Ramos (cell line): ENCODE measurements around the gene SYT6.

Experiments used
- in situ Hi-C: fragments of 300-500 bp; cut with MboI; formaldehyde crosslinking; loops from one replicate; pipeline ENCODE4 v1.14.3; 2022; ENCODE audit warnings: low sequenced_read_pairs; ENCODE audit not compliant: unreplicated experiment

The SYT6 gene

DNA sequence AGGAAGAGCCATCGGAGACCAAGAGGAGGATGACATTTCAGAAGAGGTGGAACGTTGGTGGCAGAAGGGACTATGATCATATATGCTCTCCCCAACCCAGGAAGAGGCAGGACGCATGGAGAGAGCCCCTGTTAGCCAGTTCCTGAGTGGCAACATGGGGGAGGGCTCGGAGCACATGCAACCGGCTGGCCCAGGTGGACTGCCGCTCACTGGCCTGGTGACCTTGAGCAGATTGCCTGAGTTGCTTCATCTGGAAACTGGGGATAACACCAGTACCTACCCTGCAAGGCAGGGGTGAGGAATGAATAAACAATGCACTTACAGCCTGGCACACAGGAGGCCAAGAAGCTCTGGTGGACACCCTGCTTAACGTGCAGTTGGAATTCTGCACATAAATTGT, 29.0 kb downstream of the SYT6 start:
- in situ Hi-C loops = no loop called here

GRCh38 chr1:114122941-114123618, 30.6 kb downstream of the SYT6 start:
- in situ Hi-C loops = no loop called here

- in situ Hi-C loops = no loop called here
Observed at GRCh38 chr1:114118351-114118990, 35.2 kb downstream of the SYT6 start.

DNA sequence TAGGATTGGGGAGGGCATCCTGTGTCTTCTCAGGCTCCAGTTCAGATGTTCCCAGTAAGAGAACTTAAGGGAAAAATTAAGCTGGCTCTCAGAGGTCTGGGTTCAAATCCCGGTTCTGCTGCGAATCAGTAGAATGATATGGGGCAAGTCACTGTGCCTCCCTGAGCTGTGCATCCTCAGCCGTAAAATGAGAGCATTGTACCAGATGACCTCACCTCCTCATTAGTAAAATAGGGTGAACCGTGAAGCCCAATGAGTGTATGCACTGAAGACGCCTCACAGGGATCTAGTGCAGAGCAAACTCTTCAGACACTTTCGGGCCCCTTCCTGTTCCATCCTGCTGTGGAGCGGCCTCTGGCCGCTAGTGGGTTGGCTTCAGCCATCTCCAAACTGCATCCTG, 36.0 kb downstream of the SYT6 start:
- in situ Hi-C loops = no loop called here

DNA sequence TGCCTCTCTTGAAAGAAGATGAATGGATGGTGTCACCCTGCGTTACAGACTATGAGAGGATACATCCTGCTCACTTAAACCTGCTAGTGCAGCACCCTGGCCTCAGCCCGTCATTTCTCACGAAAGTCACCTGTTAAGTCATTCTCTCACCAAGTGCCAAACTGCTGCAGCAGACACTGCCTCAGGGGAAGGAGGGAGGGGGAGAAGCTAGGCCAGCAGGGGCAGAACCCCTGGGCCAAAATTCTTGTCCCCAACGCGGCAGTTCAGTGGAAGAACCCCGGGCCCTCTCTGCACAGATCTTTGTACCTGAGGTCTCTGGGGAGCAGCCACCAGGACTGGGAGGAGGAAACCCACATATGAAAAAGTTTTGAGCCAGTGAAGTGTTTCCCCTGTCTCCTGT, 37.6 kb downstream of the SYT6 start:
- in situ Hi-C loops = no loop called here

DNA sequence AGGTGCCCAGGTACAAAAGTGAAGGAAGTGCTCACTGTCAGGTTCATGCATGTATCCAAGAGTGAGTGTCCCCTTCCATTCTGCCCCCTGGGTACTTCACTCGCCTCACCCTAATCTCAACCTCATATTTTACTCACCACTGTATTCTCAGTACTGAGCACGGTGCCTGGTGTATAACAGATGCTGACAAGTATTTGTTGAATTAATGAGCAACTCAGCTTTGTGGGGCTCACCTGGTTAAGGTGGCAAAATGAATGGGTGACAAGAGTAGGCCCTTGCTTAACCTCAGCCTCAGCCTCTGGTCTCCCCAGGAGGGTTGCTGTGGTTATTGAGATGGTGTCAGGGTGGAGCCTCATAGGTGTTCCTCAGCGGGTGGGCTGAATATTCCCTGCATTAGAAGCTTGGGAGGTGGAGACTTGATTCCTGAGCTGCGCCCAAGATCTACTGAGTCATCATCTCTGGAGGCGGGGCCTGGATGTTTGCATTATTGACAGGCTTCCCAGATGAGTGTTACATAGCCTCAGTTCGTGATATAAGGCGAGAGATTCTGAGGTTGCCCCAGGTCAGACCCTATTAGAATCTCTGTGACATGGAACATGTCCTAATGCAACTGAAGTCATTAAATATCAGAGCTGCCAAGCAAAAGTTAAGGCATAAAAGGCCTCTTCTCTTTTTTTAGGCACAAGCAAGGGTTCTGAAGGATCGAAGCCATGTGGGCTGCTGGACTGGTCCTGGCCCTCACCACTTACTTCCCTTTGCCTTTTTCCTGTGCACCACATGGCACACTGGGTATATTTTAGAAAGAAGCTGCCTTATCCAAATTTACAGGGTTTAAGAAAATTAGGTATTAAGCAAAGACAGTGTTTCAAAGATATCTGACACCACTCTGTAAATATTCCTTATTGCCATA, 39.2 kb downstream of the SYT6 start:
- in situ Hi-C loops = no loop called here

DNA sequence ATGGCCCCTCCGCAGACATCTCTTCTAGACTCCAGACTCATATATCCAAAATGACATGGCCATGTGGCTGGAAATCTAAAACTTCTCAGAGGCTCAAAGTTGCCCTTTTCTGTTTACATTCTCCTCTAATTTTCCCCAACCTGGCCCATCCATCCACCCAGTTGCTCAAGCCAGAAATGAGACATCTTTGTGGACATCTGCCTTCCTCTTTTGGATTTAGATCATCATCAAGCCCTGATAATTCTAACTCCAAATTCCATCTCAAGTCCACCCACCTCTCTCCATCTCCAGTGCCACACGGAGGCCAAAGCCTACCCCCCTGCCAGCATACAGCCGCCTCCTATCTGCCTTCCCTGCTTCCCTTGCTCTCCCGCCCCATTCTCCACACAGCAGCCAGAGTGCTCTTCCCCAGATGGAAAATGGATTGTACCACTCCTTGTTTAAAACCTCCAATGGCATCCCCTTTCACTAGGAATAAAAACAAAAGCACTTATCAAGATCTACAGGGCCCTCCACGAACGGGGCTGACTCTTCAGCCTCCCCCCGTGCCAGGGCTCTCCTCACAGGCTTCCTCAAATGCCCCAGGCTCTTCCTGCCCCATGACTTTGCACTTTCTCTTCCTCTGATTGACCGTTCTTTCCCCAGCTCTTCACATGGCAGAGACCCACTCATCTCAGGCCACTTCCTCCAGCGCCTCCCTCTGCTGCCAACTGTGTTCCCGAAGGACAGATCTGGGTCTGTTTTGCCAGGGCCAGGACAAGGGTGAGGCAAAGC, 40.1 kb downstream of the SYT6 start:
- in situ Hi-C loops = no loop called here

- in situ Hi-C loops = no loop called here
Observed at GRCh38 chr1:114112775-114113174, 40.9 kb downstream of the SYT6 start.

DNA sequence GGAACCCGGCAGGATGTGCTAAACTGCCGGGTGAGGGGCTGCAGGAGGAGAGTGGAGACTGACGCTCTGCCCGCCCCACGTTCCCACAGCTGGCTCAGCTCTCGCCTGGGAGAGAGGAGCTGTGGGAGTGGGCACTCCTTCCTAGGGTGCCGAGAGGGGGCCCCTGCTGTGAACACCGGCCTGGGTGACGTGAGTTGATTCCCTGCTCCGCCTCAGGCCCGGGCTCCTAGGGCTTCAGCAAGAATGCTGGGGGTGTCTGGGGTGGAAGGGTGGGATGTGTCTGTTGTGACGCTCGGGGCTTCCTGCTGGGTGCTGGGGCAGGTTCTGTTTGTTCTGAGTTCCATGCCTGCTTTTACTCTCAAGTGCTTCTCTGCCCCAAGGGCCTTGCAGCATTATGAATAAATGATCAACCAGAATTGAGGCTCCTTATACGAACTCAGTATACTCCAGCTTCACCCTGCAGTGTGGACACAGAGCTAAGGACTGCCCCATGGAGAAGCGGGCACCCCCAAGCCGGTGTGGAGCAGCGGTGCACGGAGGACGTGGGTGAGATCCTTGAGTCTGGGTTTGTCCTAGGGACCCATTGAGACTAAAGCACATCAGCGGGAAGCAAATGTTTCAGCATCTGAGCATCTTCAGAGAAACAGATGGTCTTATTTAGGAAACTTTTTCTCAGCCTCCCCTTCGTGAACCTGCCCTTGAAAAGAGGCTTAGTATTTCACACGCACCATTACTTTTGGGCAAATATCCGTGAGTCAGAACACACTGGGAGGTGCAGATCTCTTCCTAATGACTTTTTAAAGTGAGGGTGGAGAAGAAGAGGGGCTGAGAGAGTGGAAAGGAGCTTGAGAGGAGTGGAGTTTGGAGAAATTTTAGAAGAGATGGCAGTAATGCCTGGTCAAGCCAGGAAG, 41.7 kb downstream of the SYT6 start:
- in situ Hi-C loops = no loop called here

GRCh38 chr1:114109981-114110380, 43.7 kb downstream of the SYT6 start:
- in situ Hi-C loops = no loop called here

DNA sequence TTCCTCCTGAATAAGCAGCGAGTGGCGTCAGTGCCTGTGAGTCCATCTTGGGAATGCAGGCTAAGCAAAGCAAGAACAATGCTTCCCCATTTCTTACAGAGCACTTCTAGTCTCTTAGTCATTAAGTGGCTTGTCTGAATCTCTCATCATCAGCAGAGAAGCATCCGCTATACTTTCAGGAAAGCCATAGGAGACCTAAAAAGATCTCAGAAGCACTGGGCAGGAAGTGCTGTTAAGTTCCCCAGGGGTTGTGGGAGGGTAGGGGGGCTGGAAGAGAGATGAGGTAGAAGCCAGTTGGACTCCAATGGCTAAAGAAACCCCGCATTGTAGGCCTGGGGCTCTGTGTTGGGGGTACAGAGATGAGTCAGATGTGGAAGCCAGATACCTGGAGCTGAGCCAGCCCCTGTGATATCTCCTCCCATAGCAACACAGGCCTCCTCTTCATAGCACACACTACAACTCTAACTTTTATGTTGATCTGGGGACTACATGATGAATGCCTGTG, 44.9 kb downstream of the SYT6 start:
- in situ Hi-C loops = no loop called here

DNA sequence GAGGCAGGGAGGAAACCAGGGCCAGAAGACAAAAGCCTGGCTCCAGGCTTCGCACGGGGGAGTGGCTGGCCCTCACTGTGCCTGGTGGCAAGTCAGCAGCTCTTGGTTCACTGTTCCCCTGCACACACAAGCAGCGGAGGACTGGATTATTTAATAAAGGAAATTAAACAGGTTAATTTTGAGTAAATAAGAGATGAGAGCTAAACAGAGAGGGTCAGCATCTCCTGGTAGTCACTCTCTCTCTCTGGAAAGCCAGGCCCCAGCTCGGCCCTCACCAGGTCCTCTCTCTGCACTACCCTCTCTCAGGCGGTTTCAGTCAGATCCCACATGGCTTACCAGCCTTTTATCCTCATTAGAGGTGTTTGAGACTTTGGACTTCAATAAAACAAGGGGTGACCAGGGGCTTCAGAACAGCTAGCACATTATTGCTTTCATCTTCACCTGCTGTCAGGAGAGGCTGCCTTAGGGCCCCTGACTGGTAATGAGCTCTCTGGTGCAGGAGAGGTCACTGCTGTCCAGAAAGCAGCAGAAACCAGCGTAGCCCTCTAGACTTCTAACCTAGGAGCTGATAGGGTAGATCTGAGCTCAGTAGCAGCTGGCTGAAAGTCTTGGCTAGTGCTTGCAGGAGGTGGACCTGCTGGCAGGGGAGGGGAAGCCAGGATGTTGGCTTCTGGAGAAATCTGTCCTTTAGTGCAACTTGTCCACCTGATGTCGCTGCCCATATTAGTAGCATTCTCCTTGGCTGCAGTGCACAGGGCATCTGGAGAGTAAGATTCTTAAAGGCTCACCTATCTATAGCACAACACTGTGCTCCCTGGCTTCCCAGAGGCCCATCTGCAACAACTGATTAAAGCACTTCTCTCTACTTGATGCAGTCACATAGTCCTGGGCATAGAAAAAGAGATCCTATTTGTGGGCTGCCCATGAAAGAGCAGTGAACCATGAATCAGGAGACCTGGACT, 45.9 kb downstream of the SYT6 start:
- in situ Hi-C loops = no loop called here

DNA sequence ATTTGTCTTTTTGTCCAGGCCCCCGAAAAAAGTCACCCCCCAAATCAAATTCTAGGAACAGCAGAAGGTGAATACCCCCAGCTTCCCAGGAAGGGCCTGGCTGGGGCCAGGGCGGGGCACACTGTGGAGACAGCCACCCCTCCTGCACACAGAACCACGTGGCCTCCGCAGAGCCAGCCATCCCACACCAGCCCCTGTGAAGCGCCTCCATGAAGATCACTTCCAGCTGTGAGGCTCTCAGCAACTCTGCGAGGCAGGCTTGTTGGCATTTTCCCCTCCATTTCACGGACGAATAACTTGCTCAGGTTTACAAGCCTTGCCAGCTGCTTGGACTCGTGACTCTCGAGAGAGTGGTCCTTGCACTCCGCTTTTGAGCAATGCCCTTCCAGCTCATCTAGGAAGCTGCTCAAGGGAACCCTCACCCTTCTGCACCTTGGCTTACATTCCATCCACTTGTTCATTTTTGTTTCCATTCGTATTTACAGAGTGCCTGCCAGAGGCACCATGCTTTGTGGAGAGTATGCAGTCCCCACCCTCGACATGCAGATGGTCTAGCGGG, 48.2 kb downstream of the SYT6 start:
- in situ Hi-C loops = no loop called here

DNA sequence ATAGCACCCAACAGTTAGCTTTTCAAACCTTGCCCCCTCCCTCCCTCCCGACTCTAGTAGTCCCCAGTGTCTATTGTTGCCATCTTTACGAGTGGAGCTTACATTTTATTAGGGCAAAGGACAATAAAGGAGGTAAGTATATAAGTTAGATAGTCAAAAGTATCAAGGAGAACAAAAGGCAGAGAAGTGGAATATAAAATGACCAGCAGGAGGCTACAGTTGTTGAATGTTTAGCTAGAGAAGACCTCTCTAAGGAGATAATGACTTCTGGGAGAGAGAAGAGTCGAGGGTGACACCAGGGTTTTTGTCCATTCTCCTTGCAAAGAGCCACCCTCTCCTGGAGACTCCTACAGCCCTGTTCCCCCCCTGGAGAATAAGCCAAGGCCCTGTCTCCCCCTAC, 48.7 kb downstream of the SYT6 start:
- in situ Hi-C loops = no loop called here

DNA sequence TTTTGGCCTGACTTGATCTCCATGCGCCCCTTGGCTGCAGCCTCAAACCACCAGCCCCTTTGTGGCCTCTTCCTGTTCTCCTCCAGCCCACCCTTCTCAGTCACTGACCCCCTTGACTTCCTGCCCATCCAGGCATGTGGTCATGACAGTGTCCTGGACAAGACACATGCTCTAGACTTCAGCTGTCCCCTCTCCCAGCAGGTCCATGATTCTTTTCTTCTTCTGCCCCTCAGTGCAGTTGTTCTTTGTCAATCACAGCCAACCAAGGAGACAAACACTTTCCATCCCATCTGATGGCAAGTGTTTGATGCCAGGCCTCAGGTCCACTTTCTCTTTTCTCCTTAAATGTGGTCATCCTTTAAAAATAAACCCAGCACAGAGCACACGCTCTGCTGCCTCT, 49.7 kb downstream of the SYT6 start:
- in situ Hi-C loops = no loop called here

GRCh38 chr1:114102136-114102535, 51.5 kb downstream of the SYT6 start:
- in situ Hi-C loops = no loop called here

DNA sequence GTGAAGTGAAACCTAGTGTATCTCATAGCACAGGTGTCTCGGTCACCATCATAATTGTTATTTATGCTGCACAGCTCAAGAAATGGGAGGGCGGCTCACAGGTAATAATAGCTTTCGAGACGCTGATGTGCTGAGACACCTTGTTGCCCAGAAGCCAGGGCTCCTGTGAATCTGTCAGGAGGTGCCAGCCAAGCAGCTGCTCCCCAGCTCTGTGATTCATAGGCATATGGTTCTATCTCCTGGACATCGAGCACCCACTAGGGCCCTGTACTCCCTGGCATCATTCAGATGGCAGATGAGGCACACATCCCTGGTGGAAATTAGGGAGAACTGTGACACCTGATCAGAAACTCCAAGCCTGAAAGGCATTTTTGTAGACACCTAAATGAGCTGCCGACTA, 53.5 kb downstream of the SYT6 start:
- in situ Hi-C loops = no loop called here

DNA sequence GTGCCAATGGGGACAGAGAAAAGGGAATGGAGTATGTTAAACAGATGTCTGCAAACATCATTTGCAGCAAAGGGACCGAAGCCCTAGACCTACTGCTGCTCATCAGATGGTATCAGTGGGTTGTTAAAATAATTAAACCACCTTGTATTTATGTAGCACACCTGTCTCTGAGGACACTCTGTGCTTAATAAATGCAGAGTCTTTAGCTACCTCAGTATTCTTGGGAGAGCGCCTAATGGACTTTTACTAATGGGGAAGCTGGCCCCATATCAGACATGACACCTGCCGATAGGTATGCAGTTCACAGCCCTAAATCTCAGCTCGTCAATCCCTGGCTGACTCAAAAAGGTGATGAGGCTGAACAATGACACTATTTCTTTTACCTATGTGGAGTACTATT, 54.4 kb downstream of the SYT6 start:
- in situ Hi-C loops = no loop called here
